ENCODE results near the gene FAM110D. TPM values are rescaled to one million over a fixed set of nuclear protein-coding genes. Genes with fewer than 3 reads are reported as not detected.

FAM110D gene
- total RNA-seq, 1 donor from 2014 or later: 4.5 TPM

- intact Hi-C loops (cut with micrococcal nuclease): no loop called here
- ATAC-seq (no peak), DNase-seq (no peak)
Observed at GRCh38 chr1:26180010-26180506, 21.2 kb downstream of the FAM110D start.

- ATAC-seq (peak; percentile 75), DNase-seq (no peak)
- intact Hi-C loops (cut with micrococcal nuclease): no loop called here
Observed at GRCh38 chr1:26181586-26182382, 22.9 kb downstream of the FAM110D start.

GRCh38 chr1:26182383-26182696 lies 23.5 kb downstream of the FAM110D start:
- intact Hi-C loops (cut with micrococcal nuclease): no loop called here
- DNase-seq (no peak), ATAC-seq (no peak)

GRCh38 chr1:26184086-26184485 lies 25.2 kb downstream of the FAM110D start:
- intact Hi-C loops (cut with micrococcal nuclease): no loop called here
- ATAC-seq: no peak
- no peak for DNase-seq

- intact Hi-C loops (cut with micrococcal nuclease): no loop called here
- ATAC-seq: no peak
- no peak for DNase-seq
Observed at GRCh38 chr1:26184883-26185282, 26.0 kb downstream of the FAM110D start.

- intact Hi-C loops (cut with micrococcal nuclease): no loop called here
- DNase-seq: no peak
- no peak for ATAC-seq
Observed at GRCh38 chr1:26187882-26188281, 29.0 kb downstream of the FAM110D start.

- DNase-seq (no peak), ATAC-seq (no peak)
- intact Hi-C loops (cut with micrococcal nuclease): no loop called here
Observed at GRCh38 chr1:26188477-26188876, 29.6 kb downstream of the FAM110D start.

GRCh38 chr1:26189331-26189730 lies 30.5 kb downstream of the FAM110D start:
- DNase-seq: no peak
- ATAC-seq: no peak
- intact Hi-C loops (cut with micrococcal nuclease): no loop called here

- intact Hi-C loops (cut with micrococcal nuclease): no loop called here
- ATAC-seq: no peak
- no peak for DNase-seq
Observed at GRCh38 chr1:26189751-26190275, 30.9 kb downstream of the FAM110D start.

- ATAC-seq: peak; percentile 41
- DNase-seq: no peak
- intact Hi-C loops (cut with micrococcal nuclease): no loop called here
Observed at GRCh38 chr1:26190373-26190987, 31.6 kb downstream of the FAM110D start, which contains the start of gene CATSPER4. Gene CATSPER4 (plus strand): TSS chr1:26190602. CDS start chr1:26190628, 26 bp downstream.

GRCh38 chr1:26191739-26192138 lies 32.9 kb downstream of the FAM110D start:
- ATAC-seq (no peak), DNase-seq (no peak)
- intact Hi-C loops (cut with micrococcal nuclease): no loop called here

- intact Hi-C loops (cut with micrococcal nuclease): no loop called here
- DNase-seq (no peak), ATAC-seq (no peak)
Observed at GRCh38 chr1:26195805-26196204, 36.9 kb downstream of the FAM110D start.

GRCh38 chr1:26197301-26197700 lies 38.4 kb downstream of the FAM110D start:
- intact Hi-C loops (cut with micrococcal nuclease): no loop called here
- no peak for DNase-seq

GRCh38 chr1:26197813-26198212 lies 38.9 kb downstream of the FAM110D start:
- intact Hi-C loops (cut with micrococcal nuclease): no loop called here
- no peak for DNase-seq

More at GRCh38 chr1:26197301-26197700, 38.4 kb downstream of the FAM110D start:
- ATAC-seq: no peak

GRCh38 chr1:26200413-26200812 lies 41.5 kb downstream of the FAM110D start:
- ATAC-seq: no peak
- DNase-seq: no peak
- intact Hi-C loops (cut with micrococcal nuclease): no loop called here

More at GRCh38 chr1:26197813-26198212, 38.9 kb downstream of the FAM110D start:
- no peak for ATAC-seq

GRCh38 chr1:26203642-26204318 lies 44.9 kb downstream of the FAM110D start:
- ATAC-seq (no peak), DNase-seq (no peak)
- intact Hi-C loops (cut with micrococcal nuclease): no loop called here

- ATAC-seq: peak; percentile 71
- no peak for DNase-seq
- intact Hi-C loops (cut with micrococcal nuclease): no loop called here
Observed at GRCh38 chr1:26210147-26210870, 51.4 kb downstream of the FAM110D start.

GRCh38 chr1:26212726-26213125 lies 53.8 kb downstream of the FAM110D start:
- no peak for DNase-seq
- no peak for ATAC-seq
- intact Hi-C loops (cut with micrococcal nuclease): no loop called here

- no peak for DNase-seq
- intact Hi-C loops (cut with micrococcal nuclease): no loop called here
- no peak for ATAC-seq
Observed at GRCh38 chr1:26213335-26213905, 54.5 kb downstream of the FAM110D start.

Data from left ventricle myocardium superior (tissue), 1 donor.